GM12878 (cell line): ENCODE data around the gene CD300LG. TPM values are rescaled to one million over a fixed set of nuclear protein-coding genes. Genes with fewer than 3 reads are reported as not detected.

ENCODE experiments used
- ATAC-seq: fragments of 200-7000 bp; cut with Tn5 transposase; 3 replicates; pipeline ENCODE4 v1.9.1; 2020; ENCODE audit warnings: mild to moderate bottlenecking, moderate library complexity
- BruUV-seq: library from RNA; stranded (reverse); fragments of 400-500 nt; replicated peaks from 2 replicates; lab custom pipeline; 2021; lab: Mats Ljungman, UMichigan
- CTCF ChIA-PET: fragments of 300-600 bp; sonication (Branson Sonifier 250); formaldehyde crosslinking; extraction: SDS; loops from one replicate; lab custom pipeline; 2021; ENCODE audit warnings: inconsistent platforms; lab: Yijun Ruan, JAX
- POLR2A ChIA-PET: fragments of 350-600 bp; formaldehyde crosslinking; extraction: SDS; loops from one replicate; lab custom pipeline; 2021; ENCODE audit warnings: inconsistent platforms; lab: Charles Lee
- RAD21 ChIA-PET: fragments of 300-600 bp; sonication (Branson Sonifier 250); formaldehyde crosslinking; loops from one replicate; lab custom pipeline; 2023; ENCODE audit warnings: antibody characterized with exemption; ENCODE audit not compliant: unreplicated experiment; lab: Charles Lee
- SMC1A ChIA-PET: fragments of 300-600 bp; sonication (Branson Sonifier 250); formaldehyde crosslinking; loops from one replicate; lab custom pipeline; 2023; ENCODE audit not compliant: unreplicated experiment, uncharacterized antibody; lab: Charles Lee
- DNase-seq: peaks from one replicate; pipeline ENCODE4 v3.0.0-alpha.2; 2011; ENCODE audit warnings: low read depth, low spot score
- FAIRE-seq: peaks from 3 replicates; lab custom pipeline; 2011; peaks lifted over from hg19 to GRCh38; lab: Jason Lieb, UNC
- H2AFZ ChIP-seq: 2 replicates; pipeline ENCODE4 v1.6.0; 2011; ENCODE audit warnings: low read depth, low read length, control low read depth; ENCODE audit not compliant: control insufficient read depth
- H3K27ac ChIP-seq: 2 replicates; pipeline ENCODE4 v1.5.1; 2011; ENCODE audit warnings: control low read depth; ENCODE audit not compliant: control insufficient read depth, insufficient read depth
- H3K27me3 ChIP-seq, 2 experiments: replicated peaks in 1 of 2; 2 replicates each; pipeline versions ENCODE4 v1.6.0 to v1.6.1; 2011; ENCODE audit warnings: low read length in 1 of 2; ENCODE audit not compliant: control insufficient read depth in 2 of 2, insufficient read depth in 2 of 2
- H3K36me3 ChIP-seq, 2 experiments: 2 replicates each; pipeline ENCODE4 v1.5.1; 2011; ENCODE audit warnings: low read length in 1 of 2; ENCODE audit not compliant: control insufficient read depth in 2 of 2, insufficient read depth in 2 of 2
- H3K4me1 ChIP-seq: 2 replicates; pipeline ENCODE4 v1.6.1; 2011; ENCODE audit warnings: mild to moderate bottlenecking, low read length, moderate library complexity, mixed read lengths; ENCODE audit not compliant: control insufficient read depth, insufficient read depth
- H3K4me2 ChIP-seq: 2 replicates; pipeline ENCODE4 v1.6.0; 2011; ENCODE audit warnings: control low read depth; ENCODE audit not compliant: control insufficient read depth, insufficient read depth
- H3K4me3 ChIP-seq: fragments of 200-600 bp; sonication (generic); 2 replicates; pipeline ENCODE4 v1.5.1; 2016
- H3K79me2 ChIP-seq: 2 replicates; pipeline ENCODE4 v1.6.0; 2011; ENCODE audit warnings: low read length; ENCODE audit not compliant: control insufficient read depth, insufficient read depth
- H3K9ac ChIP-seq: 2 replicates; pipeline ENCODE4 v1.8.0; 2011; ENCODE audit warnings: low read length, control low read depth, mixed read lengths; ENCODE audit not compliant: control insufficient read depth, insufficient read depth
- H3K9me3 ChIP-seq: replicated peaks from 3 replicates; pipeline ENCODE4 v1.5.1; 2011; ENCODE audit warnings: mild to moderate bottlenecking, low read length; ENCODE audit not compliant: control insufficient read depth, insufficient read depth
- H4K20me1 ChIP-seq: 2 replicates; pipeline ENCODE4 v1.6.0; 2011; ENCODE audit not compliant: control insufficient read depth, insufficient read depth
- BCL11A ChIP-seq: IDR thresholded peaks from 2 replicates; pipeline ENCODE4 v1.6.1; 2011; ENCODE audit warnings: low read depth, low read length
- BMI1 ChIP-seq: fragments of 450-650 bp; IDR thresholded peaks from 2 replicates; pipeline ENCODE4 v1.6.1; 2016; ENCODE audit warnings: mild to moderate bottlenecking, moderate library complexity, borderline replicate concordance
- CEBPZ ChIP-seq: fragments of 150-350 bp; IDR thresholded peaks from 2 replicates; pipeline ENCODE4 v1.6.1; 2016; ENCODE audit warnings: low read depth, low read length
- NR2C2 ChIP-seq: IDR thresholded peaks from 2 replicates; pipeline ENCODE4 v1.6.1; 2011; ENCODE audit warnings: borderline replicate concordance, low read depth; ENCODE audit not compliant: control insufficient read depth, insufficient read length
- SIN3A ChIP-seq: IDR thresholded peaks from 2 replicates; pipeline ENCODE4 v1.6.1; 2012; ENCODE audit warnings: low read depth, low read length, improper control_type of control experiment
- SMAD5 ChIP-seq: IDR thresholded peaks from 2 replicates; pipeline ENCODE4 v1.6.1; 2016; ENCODE audit warnings: antibody characterized with exemption, low read depth
- SMC3 ChIP-seq: IDR thresholded peaks from 2 replicates; pipeline ENCODE4 v1.6.1; 2011; ENCODE audit warnings: low read length, improper control_type of control experiment, borderline replicate concordance
- TCF12 ChIP-seq: IDR thresholded peaks from 2 replicates; pipeline ENCODE4 v1.6.1; 2011; ENCODE audit warnings: low read depth, mild to moderate bottlenecking, low read length
- TCF7 ChIP-seq: IDR thresholded peaks from 2 replicates; pipeline ENCODE4 v1.6.1; 2014; ENCODE audit warnings: antibody characterized with exemption, borderline replicate concordance
- WGBS: methylation state at CpG from one replicate; pipeline ENCODE4 v1.1.6; 2016; ENCODE audit warnings: low lambda C conversion rate; ENCODE audit not compliant: insufficient replicate concordance, insufficient coverage; ENCODE audit errors: missing lambda C conversion rate; 5-methylcytosine and 5-hydroxymethylcytosine counted together
- in situ Hi-C: fragments of 300-500 bp; cut with MboI; formaldehyde crosslinking; loops from 9 replicates; pipeline ENCODE4 v1.14.3; 2018; ENCODE audit warnings: mixed read lengths
- intact Hi-C: fragments of 100-400 bp; cut with micrococcal nuclease; formaldehyde crosslinking; loops from one replicate; pipeline ENCODE4 v1.14.2; 2022; ENCODE audit not compliant: unreplicated experiment
- polyA plus RNA-seq, 11 experiments: library from polyadenylated mRNA; depleted of rRNA in 4 of 11; unstranded in 6 of 11; stranded (reverse) in 5 of 11; fragments of >200 nt; fragmentation: Nextera tagmentation in 4 of 11; fragmentation: Illumina TruSeq in 1 of 11; extraction: Ambion mirVana in 4 of 11; extraction: Trizol in 1 of 11; gene quantifications; 1 replicate in 1 of 11; 2 replicates in 10 of 11; pipeline versions ENCODE4 v1.2.1 to v1.2.3, GENCODE V29; 2011 to 2016; ENCODE audit warnings: inconsistent platforms in 2 of 11, missing spikeins in 2 of 11, low read depth in 1 of 11
- total RNA-seq, 4 experiments: library from RNA; depleted of rRNA in 3 of 4; stranded (reverse); fragments of >200 nt in 3 of 4; fragmentation: Illumina TruSeq in 1 of 4; extraction: Trizol in 1 of 4; gene quantifications; 2 replicates each; pipeline versions ENCODE4 v1.2.1 to v1.2.3, GENCODE V29; 2013 to 2021

The CD300LG gene
- total and polyA plus RNA-seq, 10 of the 15 experiments (the other 5 are each of a cell fraction or from before 2014, with no cell fraction given) = not detected

GRCh38 chr17:43801844-43802243, 45.1 kb upstream of the CD300LG start (continued):
- TF ChIP-seq BCL11A = no peak
- TF ChIP-seq NR2C2 = no peak
- TF ChIP-seq BMI1 = no peak
- TF ChIP-seq CEBPZ = no peak

GRCh38 chr17:43803758-43804157, 43.2 kb upstream of the CD300LG start:
- in situ Hi-C loops = no loop called here
- Histone ChIP-seq H3K27ac (no peak overlapping the region), H2AFZ (no peak overlapping the region), H3K9ac (no peak overlapping the region), H4K20me1 (no peaks in the 10 kb centered on the region), H3K27me3 (peaks cover 0 to 3% of the 10 kb centered on the region in 2 experiments; a peak in 2 of 4 replicates), H3K4me1 (no peaks in the 10 kb centered on the region), H3K9me3 (no peaks in the 10 kb centered on the region; the same call in 2 of the 3 replicates), H3K36me3 (no peaks in the 10 kb centered on the region), H3K79me2 (no peaks in the 10 kb centered on the region), H3K4me3 (no peak overlapping the region), H3K4me2 (no peak overlapping the region)
- no TSS peak for BruUV-seq
- ChIA-PET POLR2A (no interaction called here), SMC1A (no interaction called here), CTCF (no interaction called here), RAD21 (no interaction called here)
- ATAC-seq (no peak), FAIRE-seq (no peak), DNase-seq (no peak)
- intact Hi-C loops = no loop called here
- TF ChIP-seq SMAD5 (no peak), SIN3A (no peak), TCF7 (no peak), TCF12 (no peak), SMC3 (no peak)
- under 1% methylated on average over 4 of the region's 4 CpGs for WGBS
